ENCODE measurements around the gene MYH1. TPM values are rescaled to one million over a fixed set of nuclear protein-coding genes. Genes with fewer than 3 reads are reported as not detected.
A peak's percentile ranks its signal among the peaks of the same experiment; 100 is the strongest.

Gene MYH1
- total RNA-seq: not detected in 2 replicates
- long read RNA-seq: 0 reads

DNA sequence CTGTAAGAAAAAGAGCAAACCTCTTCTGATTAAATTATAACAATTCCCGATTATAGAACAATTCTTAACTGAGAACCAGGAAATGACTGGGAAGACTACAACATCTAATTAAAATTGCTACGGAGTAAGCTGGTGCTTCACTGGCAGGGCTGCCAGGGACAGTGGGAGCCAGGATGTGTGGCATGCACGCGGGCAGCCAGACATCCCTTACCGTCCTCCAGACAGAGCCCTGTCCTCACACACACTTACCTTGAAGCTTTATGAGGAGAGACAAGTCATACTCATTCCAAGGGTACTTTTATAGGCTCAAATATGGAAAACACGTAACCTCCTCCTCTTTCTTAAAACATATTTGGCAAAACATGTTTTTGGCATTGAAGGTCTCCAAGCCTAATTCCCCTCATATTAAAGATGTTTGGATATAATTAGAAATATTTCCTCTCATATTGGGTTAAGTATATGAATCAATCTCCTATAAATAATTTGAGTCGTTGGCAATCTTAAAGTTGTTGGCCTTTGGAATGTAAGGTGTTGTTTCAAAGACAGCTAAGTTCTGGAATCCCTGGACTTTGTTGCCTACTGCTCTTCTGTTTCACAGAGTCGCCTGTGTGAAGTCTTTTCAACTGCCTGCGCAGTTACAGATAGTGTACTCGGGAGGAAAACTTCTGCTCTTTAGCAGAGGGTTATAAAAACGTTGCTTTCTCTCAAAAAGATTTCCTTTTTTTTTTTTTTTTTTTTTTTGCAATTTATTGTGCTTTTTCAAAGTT lies at the start of gene MYH1:
Gene MYH1, minus strand, starts transcription at position 272 of the 767 bp plus-strand sequence. CDS start 1,900 bp downstream, outside the sequence.
- TF ChIP-seq CTCF (conservative IDR thresholded peaks at IDR 0.05): no peak
- Mint-ChIP-seq H3K9me3 (no peaks in the 10 kb centered on the region), H3K27ac (ENCODE audit: unreplicated experiment) (no peak within 1 kb of the TSS), H3K4me1 (no peaks in the 10 kb centered on the region), H3K4me3 (no peak within 1 kb of the TSS), H3K36me3 (ENCODE audit: low read depth) (no peaks in the 10 kb centered on the region), H3K27me3 (ENCODE audit: low read depth) (peaks cover 14% of the 10 kb centered on the region)
- DNase-seq (ENCODE audit: low read depth, low spot score): no peak

DNA sequence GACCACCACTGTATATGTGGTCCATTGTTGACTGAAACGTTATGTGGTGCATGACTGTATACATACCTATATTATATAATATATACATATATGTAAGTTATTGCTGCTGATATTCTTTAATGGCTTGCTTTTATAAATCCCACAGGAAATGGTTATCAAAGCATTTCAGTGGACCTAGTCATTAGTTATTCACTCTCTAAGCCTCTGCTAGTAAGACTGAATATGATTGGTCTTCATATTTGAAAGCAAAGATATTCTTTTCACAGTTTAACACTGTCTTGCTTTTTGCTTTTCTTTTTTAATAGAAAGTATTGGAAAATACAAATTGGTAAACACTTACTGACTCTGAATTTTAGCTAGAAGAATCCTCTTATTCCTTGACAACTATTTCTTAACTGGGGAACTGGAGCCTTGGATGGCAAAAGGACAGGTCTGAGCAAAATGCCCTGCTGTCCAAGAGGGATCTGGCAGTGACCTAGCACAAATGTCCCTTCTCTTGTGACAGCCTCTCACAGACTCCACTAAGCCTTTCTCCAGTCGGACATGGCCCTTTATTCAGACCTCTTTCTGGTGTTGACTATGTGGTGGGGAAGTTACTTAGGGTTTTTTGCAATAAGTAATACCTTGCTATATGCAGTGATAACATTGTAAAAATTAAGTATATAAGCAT lies 45.8 kb upstream of the MYH1 start:
- TF ChIP-seq CTCF (conservative IDR thresholded peaks at IDR 0.05): no peak
- Mint-ChIP-seq H3K4me1 (no peaks in the 10 kb centered on the region), H3K9me3 (no peaks in the 10 kb centered on the region), H3K36me3 (ENCODE audit: low read depth) (no peaks in the 10 kb centered on the region), H3K27me3 (ENCODE audit: low read depth) (no peaks in the 10 kb centered on the region), H3K4me3 (no peak overlapping the region), H3K27ac (ENCODE audit: unreplicated experiment) (no peak overlapping the region)
- DNase-seq (ENCODE audit: low read depth, low spot score): no peak

DNA sequence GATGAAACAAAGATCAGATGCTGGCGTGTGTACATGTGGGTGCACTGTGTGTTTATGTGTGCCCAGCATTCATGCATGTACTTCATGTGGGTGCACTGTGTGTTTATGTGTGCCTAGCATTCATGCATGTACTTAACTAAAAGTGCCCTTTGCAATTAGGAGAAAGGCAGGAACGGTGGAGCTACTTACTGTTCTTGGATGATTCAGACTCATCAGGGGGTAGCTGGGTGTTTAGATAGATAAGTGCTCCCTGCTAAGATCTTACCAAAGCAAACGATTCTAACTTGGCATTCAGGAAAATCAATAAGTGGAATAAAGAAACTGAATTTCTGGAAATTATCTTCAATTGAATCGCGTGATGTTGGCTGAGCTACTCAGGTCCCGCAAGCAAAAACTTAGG lies 39.7 kb upstream of the MYH1 start:
- no peaks in the 10 kb centered on the region for H3K36me3 Mint-ChIP-seq (ENCODE audit: low read depth)
- H3K4me1 Mint-ChIP-seq: no peaks in the 10 kb centered on the region
- no peaks in the 10 kb centered on the region for H3K27me3 Mint-ChIP-seq (ENCODE audit: low read depth)
- TF ChIP-seq CTCF (conservative IDR thresholded peaks at IDR 0.05): no peak
- peaks cover 3% of the 10 kb centered on the region for H3K9me3 Mint-ChIP-seq
- H3K27ac Mint-ChIP-seq (ENCODE audit: unreplicated experiment): peak overlapping the region; percentile 35
- no peak overlapping the region for H3K4me3 Mint-ChIP-seq
- DNase-seq (ENCODE audit: low read depth, low spot score): no peak

DNA sequence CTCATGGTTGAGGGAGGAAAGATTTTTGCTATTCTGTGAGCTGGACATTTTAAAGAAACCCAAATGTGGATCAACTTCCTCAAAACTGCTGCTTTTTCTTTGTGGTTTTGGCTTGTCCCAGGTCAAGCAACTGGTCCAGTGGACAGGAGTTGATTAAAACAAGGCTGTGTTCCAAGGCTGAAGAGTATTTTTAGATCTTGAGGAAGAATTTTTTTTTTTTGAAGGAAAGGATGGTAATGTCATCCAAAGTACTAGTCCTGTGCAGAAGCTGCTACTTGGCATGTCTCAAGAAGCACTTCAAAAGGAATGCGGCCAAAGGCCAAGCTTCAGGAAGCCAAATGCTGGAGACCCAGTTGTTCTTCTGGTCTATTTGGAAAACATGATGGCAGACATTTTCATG lies 39.1 kb upstream of the MYH1 start:
- no peaks in the 10 kb centered on the region for H3K27me3 Mint-ChIP-seq (ENCODE audit: low read depth)
- H3K4me1 Mint-ChIP-seq: no peaks in the 10 kb centered on the region
- H3K27ac Mint-ChIP-seq (ENCODE audit: unreplicated experiment): no peak overlapping the region
- peaks cover 3% of the 10 kb centered on the region for H3K9me3 Mint-ChIP-seq
- TF ChIP-seq CTCF (conservative IDR thresholded peaks at IDR 0.05): no peak
- H3K4me3 Mint-ChIP-seq: no peak overlapping the region
- DNase-seq (ENCODE audit: low read depth, low spot score): no peak
- H3K36me3 Mint-ChIP-seq (ENCODE audit: low read depth): no peaks in the 10 kb centered on the region

- TF ChIP-seq CTCF (conservative IDR thresholded peaks at IDR 0.05): no peak
- H3K9me3 Mint-ChIP-seq: peaks cover 3% of the 10 kb centered on the region
- H3K4me3 Mint-ChIP-seq: no peak overlapping the region
- DNase-seq (ENCODE audit: low read depth, low spot score): no peak
- H3K36me3 Mint-ChIP-seq (ENCODE audit: low read depth): no peaks in the 10 kb centered on the region
- no peak overlapping the region for H3K27ac Mint-ChIP-seq (ENCODE audit: unreplicated experiment)
- H3K27me3 Mint-ChIP-seq (ENCODE audit: low read depth): peaks cover 3% of the 10 kb centered on the region
- no peaks in the 10 kb centered on the region for H3K4me1 Mint-ChIP-seq
Measured at GRCh38 chr17:10556301-10557005, 38.1 kb upstream of the MYH1 start.
